GM18505 (cell line): ENCODE data around the gene NR3C1.
"Not testable (repeated sequence)": the region's sequence is repeated elsewhere in the genome, so short reads cannot be mapped to it uniquely, and the experiment has no call there.

Source experiments
- ATAC-seq: cut with Tn5 transposase; IDR thresholded peaks from one replicate; pipeline ENCODE4 v1.9.1; 2021; ENCODE audit not compliant: unreplicated experiment
- POLR2A ChIP-seq: IDR thresholded peaks from 4 replicates; pipeline ENCODE4 v1.6.1; 2011; ENCODE audit warnings: borderline replicate concordance; ENCODE audit not compliant: insufficient read depth, insufficient read length; ENCODE audit errors: extremely low read depth

Gene NR3C1

GRCh38 chr5:143331956-143332355 lies 71.5 kb downstream of the NR3C1 start:
- TF ChIP-seq POLR2A: no peak
- no peak for ATAC-seq

- TF ChIP-seq POLR2A: no peak
- ATAC-seq: no peak
These were observed 73.6 kb downstream of the NR3C1 start for GRCh38 chr5:143329843-143330242.

GRCh38 chr5:143328589-143329220 lies 74.8 kb downstream of the NR3C1 start:
- TF ChIP-seq POLR2A: no peak

GRCh38 chr5:143325086-143325485 lies 78.4 kb downstream of the NR3C1 start:
- not testable (repeated sequence) for ATAC-seq

More at GRCh38 chr5:143328589-143329220, 74.8 kb downstream of the NR3C1 start:
- ATAC-seq: no peak

GRCh38 chr5:143322931-143323630 lies 80.4 kb downstream of the NR3C1 start:
- ATAC-seq: not testable (repeated sequence)

- no peak for ATAC-seq
- no peak for TF ChIP-seq POLR2A
These were observed 81.3 kb downstream of the NR3C1 start for GRCh38 chr5:143322176-143322575.

GRCh38 chr5:143319437-143320227 lies 83.9 kb downstream of the NR3C1 start:
- TF ChIP-seq POLR2A: no peak
- ATAC-seq: no peak

- no peak for TF ChIP-seq POLR2A
- no peak for ATAC-seq
These were observed 84.7 kb downstream of the NR3C1 start for GRCh38 chr5:143318833-143319232.

- TF ChIP-seq POLR2A: no peak
- no peak for ATAC-seq
These were observed 85.2 kb downstream of the NR3C1 start for GRCh38 chr5:143318270-143318669.

GRCh38 chr5:143316844-143317631 lies 86.4 kb downstream of the NR3C1 start:
- TF ChIP-seq POLR2A: no peak
- no peak for ATAC-seq

GRCh38 chr5:143316337-143316736 lies 87.1 kb downstream of the NR3C1 start:
- no peak for ATAC-seq
- no peak for TF ChIP-seq POLR2A

GRCh38 chr5:143315929-143316328 lies 87.6 kb downstream of the NR3C1 start:
- TF ChIP-seq POLR2A: no peak
- ATAC-seq: no peak

- no peak for TF ChIP-seq POLR2A
- ATAC-seq: no peak
These were observed 88.3 kb downstream of the NR3C1 start for GRCh38 chr5:143315214-143315613.
